ENCODE data around the gene ITGB3BP.

- TF ChIP-seq CEBPB (IDR thresholded peaks at IDR 0.05; ENCODE audit: low read depth, low read length), result no peak
- no peak for TF ChIP-seq RAD21 (IDR thresholded peaks at IDR 0.05; ENCODE audit: low read length)
- no peak for TF ChIP-seq SMC3 (IDR thresholded peaks at IDR 0.05; ENCODE audit: low read depth, low read length)
- no peak for TF ChIP-seq CTCF (conservative IDR thresholded peaks at IDR 0.05; ENCODE audit: low read depth, low read length)
- TF ChIP-seq ELK1 (IDR thresholded peaks at IDR 0.05; ENCODE audit: borderline replicate concordance, low read depth, low read length), result no peak
- TF ChIP-seq USF2 (IDR thresholded peaks at IDR 0.05; ENCODE audit: low read depth, low read length), result no peak
- TF ChIP-seq POLR2A (IDR thresholded peaks at IDR 0.05; ENCODE audit: low read depth, low read length), result no peak
- TF ChIP-seq NFE2L2 (IDR thresholded peaks at IDR 0.05; ENCODE audit: low read depth, low read length), result no peak
- TF ChIP-seq RFX5 (IDR thresholded peaks at IDR 0.05; ENCODE audit: low read depth, low read length), result no peak
- TF ChIP-seq FOS (IDR thresholded peaks at IDR 0.05; ENCODE audit: low read depth, low read length), result no peak
- no peak for TF ChIP-seq MXI1 (IDR thresholded peaks at IDR 0.05; ENCODE audit: borderline replicate concordance, low read depth, low read length)
- no peak for TF ChIP-seq RCOR1 (IDR thresholded peaks at IDR 0.05; ENCODE audit: insufficient replicate concordance, low read length)
Observed at GRCh38 chr1:63524201-63524600, 1.2 kb upstream of the ITGB3BP start.
